HepG2 (cell line): ENCODE measurements around the gene RAC2. TPM values are rescaled to one million over a fixed set of nuclear protein-coding genes. Genes with fewer than 3 reads are reported as not detected.
A peak's percentile ranks its signal among the peaks of the same experiment; 100 is the strongest.

Source experiments
- ATAC-seq: fragments of 200-7000 bp; cut with Tn5 transposase; 3 replicates; pipeline ENCODE4 v1.9.1; 2020; ENCODE audit warnings: mild to moderate bottlenecking, moderate library complexity
- BruUV-seq: library from RNA; stranded (reverse); fragments of 400-500 nt; replicated peaks from 2 replicates; lab custom pipeline; 2021; lab: Mats Ljungman, UMichigan
- CTCF ChIA-PET: fragments of 300-600 bp; formaldehyde crosslinking; extraction: SDS; loops from one replicate; lab custom pipeline; 2021; ENCODE audit warnings: low total read pairs, inconsistent platforms, low intra/inter-chr PET ratio; lab: Yijun Ruan, JAX
- POLR2A ChIA-PET: fragments of 350-600 bp; sonication (Branson Sonifier 250); formaldehyde crosslinking; loops from one replicate; lab custom pipeline; 2020; ENCODE audit warnings: antibody characterized with exemption, inconsistent platforms; lab: Yijun Ruan, JAX
- DNase-seq: peaks from one replicate; pipeline ENCODE4 v3.0.0-alpha.2; 2015; ENCODE audit warnings: low spot score
- FAIRE-seq: peaks from 3 replicates; lab custom pipeline; 2011; peaks lifted over from hg19 to GRCh38; lab: Jason Lieb, UNC
- H2AFZ ChIP-seq: one replicate; pipeline ENCODE4 v1.6.1; 2011; ENCODE audit warnings: low read length, inconsistent platforms
- H3K27ac ChIP-seq: fragments of 300-600 bp; 3 replicates; pipeline ENCODE4 v1.8.0; 2011; ENCODE audit warnings: mixed run types, mild to moderate bottlenecking, mixed read lengths, low read length, inconsistent platforms; ENCODE audit not compliant: insufficient read depth; ENCODE audit errors: extremely low read length
- H3K27me3 ChIP-seq, 2 experiments: fragments of 200-600 bp in 1 of 2; 2 replicates in 1 of 2; 3 replicates in 1 of 2; pipeline versions ENCODE4 v1.6.0 to v1.8.0; 2011; ENCODE audit warnings: low read length in 2 of 2, mild to moderate bottlenecking in 2 of 2, moderate library complexity in 2 of 2, inconsistent platforms in 1 of 2; ENCODE audit not compliant: insufficient read depth in 2 of 2, control insufficient read depth in 1 of 2
- H3K36me3 ChIP-seq, 2 experiments: fragments of 200-600 bp in 1 of 2; replicated peaks in 1 of 2; 2 replicates in 1 of 2; 3 replicates in 1 of 2; pipeline versions ENCODE4 v1.5.1 to v1.8.0; 2011; ENCODE audit warnings: low read length in 2 of 2, inconsistent platforms in 1 of 2; ENCODE audit not compliant: insufficient read depth in 2 of 2, control insufficient read depth in 1 of 2
- H3K4me1 ChIP-seq: 2 replicates; pipeline ENCODE4 v1.5.1; 2012; ENCODE audit warnings: low read length, inconsistent platforms; ENCODE audit not compliant: insufficient read depth
- H3K4me2 ChIP-seq: 2 replicates; pipeline ENCODE4 v1.6.0; 2011; ENCODE audit warnings: low read depth, low read length, inconsistent platforms
- H3K4me3 ChIP-seq, 3 experiments: fragments of 200-600 bp in 1 of 3; sonication (generic), shearing (Covaris generic) in 1 of 3; replicated peaks in 1 of 3; 2 replicates each; pipeline ENCODE4 v1.5.1; 2011 to 2016; ENCODE audit warnings: low read length in 3 of 3, inconsistent platforms in 2 of 3, low read depth in 2 of 3, mild to moderate bottlenecking in 2 of 3, control low read depth in 1 of 3, mixed read lengths in 1 of 3; ENCODE audit not compliant: insufficient read depth in 1 of 3
- H3K79me2 ChIP-seq: one replicate; pipeline ENCODE4 v1.6.1; 2011; ENCODE audit warnings: low read length, inconsistent platforms; ENCODE audit not compliant: insufficient read depth
- H3K9ac ChIP-seq: 2 replicates; pipeline ENCODE4 v1.6.0; 2011; ENCODE audit warnings: mild to moderate bottlenecking, low read depth, low read length, inconsistent platforms; ENCODE audit not compliant: insufficient read depth
- H3K9me3 ChIP-seq: 2 replicates; pipeline ENCODE4 v1.5.1; 2012; ENCODE audit warnings: mild to moderate bottlenecking, low read length
- H4K20me1 ChIP-seq: 2 replicates; pipeline ENCODE4 v1.6.0; 2011; ENCODE audit warnings: inconsistent platforms, mild to moderate bottlenecking, low read length, moderate library complexity; ENCODE audit not compliant: insufficient read depth
- ARNTL ChIP-seq: sonication (generic); formaldehyde crosslinking; IDR thresholded peaks from 2 replicates; pipeline ENCODE4 v1.4.0; 2020; ENCODE audit warnings: mild to moderate bottlenecking, missing genetic modification reagents
- CREM ChIP-seq, 2 experiments: sonication (generic) in 1 of 2; formaldehyde crosslinking in 1 of 2; IDR thresholded peaks; 2 replicates each; pipeline versions ENCODE4 v1.4.0 to v1.6.1; 2016 to 2020; ENCODE audit warnings: antibody characterized with exemption in 1 of 2, mild to moderate bottlenecking in 1 of 2, missing genetic modification reagents in 1 of 2
- HBP1 ChIP-seq: IDR thresholded peaks from 2 replicates; pipeline ENCODE4 v1.6.1; 2016; ENCODE audit warnings: low read depth, control low read depth
- HNRNPLL ChIP-seq: fragments of 200-400 bp; formaldehyde crosslinking; IDR thresholded peaks from 2 replicates; pipeline ENCODE4 v1.6.1; 2017; ENCODE audit warnings: mild to moderate bottlenecking, low read depth, low read length; ENCODE audit not compliant: poor library complexity, severe bottlenecking
- KLF9 ChIP-seq: IDR thresholded peaks from 2 replicates; pipeline ENCODE4 v1.6.1; 2016; ENCODE audit warnings: low read depth
- NRL ChIP-seq: sonication (generic); formaldehyde crosslinking; IDR thresholded peaks from 2 replicates; pipeline ENCODE4 v1.5.0; 2020; ENCODE audit warnings: missing genetic modification reagents, mild to moderate bottlenecking, moderate library complexity, borderline replicate concordance
- ONECUT2 ChIP-seq: sonication (generic); formaldehyde crosslinking; IDR thresholded peaks from 2 replicates; pipeline ENCODE4 v1.4.0; 2020; ENCODE audit warnings: missing genetic modification reagents
- SALL1 ChIP-seq: sonication (generic); formaldehyde crosslinking; IDR thresholded peaks from 2 replicates; pipeline ENCODE4 v1.8.0; 2022; ENCODE audit warnings: mild to moderate bottlenecking, missing genetic modification reagents
- TP53 ChIP-seq: sonication (generic); formaldehyde crosslinking; conservative IDR thresholded peaks from 2 replicates; pipeline ENCODE4 v1.4.0; 2020; ENCODE audit warnings: missing genetic modification reagents
- YEATS4 ChIP-seq: sonication (generic); formaldehyde crosslinking; IDR thresholded peaks from 2 replicates; pipeline ENCODE4 v1.4.0; 2020; ENCODE audit warnings: missing genetic modification reagents, borderline replicate concordance
- ZFP37 ChIP-seq: sonication (generic); formaldehyde crosslinking; IDR thresholded peaks from 2 replicates; pipeline ENCODE4 v1.4.0; 2020; ENCODE audit warnings: missing genetic modification reagents, borderline replicate concordance
- ZFP90 ChIP-seq: sonication (generic); formaldehyde crosslinking; IDR thresholded peaks from 2 replicates; pipeline ENCODE4 v1.8.0; 2022; ENCODE audit warnings: missing genetic modification reagents, mild to moderate bottlenecking, inconsistent platforms, borderline replicate concordance
- ZNF644 ChIP-seq: IDR thresholded peaks from 2 replicates; pipeline ENCODE4 v1.6.1; 2016; ENCODE audit warnings: low read depth
- ZNF746 ChIP-seq: sonication (generic); formaldehyde crosslinking; IDR thresholded peaks from 2 replicates; pipeline ENCODE4 v1.8.0; 2022; ENCODE audit warnings: mild to moderate bottlenecking, missing genetic modification reagents
- WGBS: methylation state at CpG from one replicate; pipeline ENCODE4 v1.1.6; 2017; ENCODE audit warnings: low lambda C conversion rate; 5-methylcytosine and 5-hydroxymethylcytosine counted together
- in situ Hi-C: cut with HindIII; loops from 2 replicates; pipeline ENCODE4 v1.10.0; 2017; ENCODE audit warnings: low pct_unique_long_range_greater_than_20kb; ENCODE audit not compliant: extremely low pct_ligation_motif_present
- intact Hi-C: fragments of 100-400 bp; cut with micrococcal nuclease; formaldehyde crosslinking; loops from one replicate; pipeline ENCODE4 v1.10.0; 2022; ENCODE audit not compliant: unreplicated experiment
- polyA plus RNA-seq, 8 experiments: library from polyadenylated mRNA; depleted of rRNA in 3 of 8; stranded (reverse) in 7 of 8; unstranded in 1 of 8; fragments of >200 nt; fragmentation: Illumina TruSeq in 4 of 8; extraction: Trizol in 4 of 8; gene quantifications; 2 replicates each; pipeline versions ENCODE4 v1.2.1 to v1.2.3, GENCODE V29; 2011 to 2016; ENCODE audit warnings: low read depth in 4 of 8, missing spikeins in 1 of 8, mixed read lengths in 1 of 8; ENCODE audit not compliant: insufficient read depth in 1 of 8
- total RNA-seq, 5 experiments: library from RNA; depleted of rRNA; stranded (reverse); fragments of >200 nt; fragmentation: Illumina TruSeq; extraction: Trizol; gene quantifications; 2 replicates each; pipeline ENCODE4 v1.2.3, GENCODE V29; 2016; ENCODE audit warnings: low read depth in 1 of 5
- TF ChIP-seq, protein P1 (sequence below): sonication (generic); formaldehyde crosslinking; IDR thresholded peaks from 2 replicates; pipeline ENCODE4; 2020; ENCODE audit warnings: missing genetic modification reagents, mild to moderate bottlenecking, borderline replicate concordance
- TF ChIP-seq, protein P2 (sequence below): sonication (generic); formaldehyde crosslinking; IDR thresholded peaks from 2 replicates; pipeline ENCODE4 v1.4.0; 2020; ENCODE audit warnings: missing genetic modification reagents
- TF ChIP-seq, protein P3 (sequence below): sonication (generic); formaldehyde crosslinking; IDR thresholded peaks from 2 replicates; pipeline ENCODE4 v1.4.0; 2020; ENCODE audit warnings: mild to moderate bottlenecking, missing genetic modification reagents

The RAC2 gene
- total and polyA plus RNA-seq, 2 of the 13 experiments (the other 11 are each of a cell fraction or from before 2014, with no cell fraction given): 0.73 TPM; not detected in 1

GRCh38 chr22:37197451-37198257 is 46.4 kb downstream of the RAC2 start:
- 9% methylated on average over 10 of the region's 12 CpGs for WGBS
- H3K27ac ChIP-seq: peak overlapping the region; percentile 90
- ChIA-PET CTCF (interaction anchor here (1.8 to 5.1 kb wide), 4 partner anchors 31 to 120 kb away, joined by 5 to 57 read pairs (median 13); no protein-coding TSS in a partner anchor), POLR2A (interaction anchor here (0.9 to 3.4 kb wide), 6 partner anchors 10 to 165 kb away, joined by 3 to 22 read pairs (median 6); partner anchors contain the start of gene C1QTNF6)
- H3K4me3 ChIP-seq: peak overlapping the region in 2 of 3 experiments; percentile 70 to 80; a peak in 4 of 6 replicates
- ATAC-seq (peak; percentile 7), DNase-seq (peak; percentile 86), FAIRE-seq (peak; percentile 73)
- intact Hi-C loops (loop anchor here (1.0 to 5.0 kb wide), 3 partner anchors 19 to 165 kb away; no protein-coding TSS in a partner anchor), in situ Hi-C loops (loop anchor here (5.0 kb wide), 1 partner anchor 35 kb away; no protein-coding TSS in a partner anchor)
- H4K20me1 ChIP-seq: peaks cover 3% of the 10 kb centered on the region; the same call in 1 of the 2 replicates
- no peaks in the 10 kb centered on the region for H3K36me3 ChIP-seq
- no peaks in the 10 kb centered on the region for H3K79me2 ChIP-seq
- H3K9ac ChIP-seq: peak overlapping the region; percentile 94
- H2AFZ ChIP-seq: no peak overlapping the region
- no peaks in the 10 kb centered on the region for H3K27me3 ChIP-seq
- TSS peak; percentile 47 for BruUV-seq
- no peaks in the 10 kb centered on the region for H3K9me3 ChIP-seq
- peak overlapping the region; percentile 73 for H3K4me2 ChIP-seq
- H3K4me1 ChIP-seq: peaks cover 78% of the 10 kb centered on the region
- TF ChIP-seq ZNF644 (CRISPR knock-in tag): no peak
- no peak for TF ChIP-seq ARNTL (CRISPR knock-in tag)
- TF ChIP-seq, protein P1, sequence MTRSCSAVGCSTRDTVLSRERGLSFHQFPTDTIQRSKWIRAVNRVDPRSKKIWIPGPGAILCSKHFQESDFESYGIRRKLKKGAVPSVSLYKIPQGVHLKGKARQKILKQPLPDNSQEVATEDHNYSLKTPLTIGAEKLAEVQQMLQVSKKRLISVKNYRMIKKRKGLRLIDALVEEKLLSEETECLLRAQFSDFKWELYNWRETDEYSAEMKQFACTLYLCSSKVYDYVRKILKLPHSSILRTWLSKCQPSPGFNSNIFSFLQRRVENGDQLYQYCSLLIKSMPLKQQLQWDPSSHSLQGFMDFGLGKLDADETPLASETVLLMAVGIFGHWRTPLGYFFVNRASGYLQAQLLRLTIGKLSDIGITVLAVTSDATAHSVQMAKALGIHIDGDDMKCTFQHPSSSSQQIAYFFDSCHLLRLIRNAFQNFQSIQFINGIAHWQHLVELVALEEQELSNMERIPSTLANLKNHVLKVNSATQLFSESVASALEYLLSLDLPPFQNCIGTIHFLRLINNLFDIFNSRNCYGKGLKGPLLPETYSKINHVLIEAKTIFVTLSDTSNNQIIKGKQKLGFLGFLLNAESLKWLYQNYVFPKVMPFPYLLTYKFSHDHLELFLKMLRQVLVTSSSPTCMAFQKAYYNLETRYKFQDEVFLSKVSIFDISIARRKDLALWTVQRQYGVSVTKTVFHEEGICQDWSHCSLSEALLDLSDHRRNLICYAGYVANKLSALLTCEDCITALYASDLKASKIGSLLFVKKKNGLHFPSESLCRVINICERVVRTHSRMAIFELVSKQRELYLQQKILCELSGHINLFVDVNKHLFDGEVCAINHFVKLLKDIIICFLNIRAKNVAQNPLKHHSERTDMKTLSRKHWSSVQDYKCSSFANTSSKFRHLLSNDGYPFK (CRISPR knock-in tag): no peak
- peak; percentile 23 for TF ChIP-seq NRL (CRISPR knock-in tag)
- no peak for TF ChIP-seq ONECUT2 (CRISPR knock-in tag)
- TF ChIP-seq, protein P2, sequence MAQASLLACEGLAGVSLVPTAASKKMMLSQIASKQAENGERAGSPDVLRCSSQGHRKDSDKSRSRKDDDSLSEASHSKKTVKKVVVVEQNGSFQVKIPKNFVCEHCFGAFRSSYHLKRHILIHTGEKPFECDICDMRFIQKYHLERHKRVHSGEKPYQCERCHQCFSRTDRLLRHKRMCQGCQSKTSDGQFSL: no peak
- TF ChIP-seq ZFP90 (CRISPR knock-in tag): no peak
- TF ChIP-seq, protein P3, sequence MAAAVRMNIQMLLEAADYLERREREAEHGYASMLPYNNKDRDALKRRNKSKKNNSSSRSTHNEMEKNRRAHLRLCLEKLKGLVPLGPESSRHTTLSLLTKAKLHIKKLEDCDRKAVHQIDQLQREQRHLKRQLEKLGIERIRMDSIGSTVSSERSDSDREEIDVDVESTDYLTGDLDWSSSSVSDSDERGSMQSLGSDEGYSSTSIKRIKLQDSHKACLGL (CRISPR knock-in tag): no peak
- peak; percentile 36; the same call in 1 of the 2 replicates for TF ChIP-seq CREM (IDR thresholded peaks at IDR 0.05)
- TF ChIP-seq CREM (CRISPR knock-in tag; IDR thresholded peaks at IDR 0.05): no peak
- TF ChIP-seq ZFP37 (CRISPR knock-in tag): no peak
- TF ChIP-seq YEATS4 (CRISPR knock-in tag): no peak
- TF ChIP-seq TP53: no peak
- TF ChIP-seq SALL1 (CRISPR knock-in tag): 0 out of 2 replicates have a peak, but pooled peaks have one; percentile 13
- TF ChIP-seq KLF9 (CRISPR knock-in tag): no peak
- 0 out of 2 replicates have a peak, but pooled peaks have one; percentile 34 for TF ChIP-seq HBP1 (CRISPR knock-in tag)
- no peak for TF ChIP-seq ZNF746 (CRISPR knock-in tag)
- TF ChIP-seq HNRNPLL: no peak
